Measurements from ENCODE around the gene OGFR. TPM values are rescaled to one million over a fixed set of nuclear protein-coding genes. Genes with fewer than 3 reads are reported as not detected.

Gene OGFR
- total RNA-seq, 1 experiment from 2014 or later, result 57.4 TPM

- peak overlapping the region; percentile 61 for H3K4me2 ChIP-seq
- H4K20me1 ChIP-seq (ENCODE audit: insufficient read depth), result no peaks in the 10 kb centered on the region
- H3K27ac ChIP-seq, result no peak overlapping the region
- no peaks in the 10 kb centered on the region for H3K36me3 ChIP-seq (ENCODE audit: low read depth)
- intact Hi-C loops (cut with micrococcal nuclease; ENCODE audit: unreplicated experiment), result no loop called here
- H3K4me3 ChIP-seq, result no peak overlapping the region
- POLR2A ChIA-PET (ENCODE audit: unreplicated experiment), result interaction anchor here (0.7 kb wide), 1 partner anchor 56 kb away, joined by 3 read pairs; no protein-coding TSS in a partner anchor
- no TSS peak for BruUV-seq (replicated peaks)
- no peaks in the 10 kb centered on the region for H3K27me3 ChIP-seq (ENCODE audit: insufficient read depth, low read depth)
- DNase-seq, result peak in 1 of 2 experiments; percentile 32
- H3K9me3 ChIP-seq (ENCODE audit: insufficient read depth, low read depth), result no peaks in the 10 kb centered on the region
- CTCF ChIA-PET, result interaction anchor here (0.6 to 1.4 kb wide), 2 partner anchors 17 to 38 kb away, joined by 3 to 4 read pairs; no protein-coding TSS in a partner anchor
- peaks cover 15% of the 10 kb centered on the region; the same call in 1 of the 2 replicates for H3F3A ChIP-seq (ENCODE audit: insufficient read depth, low read depth)
- no peaks in the 10 kb centered on the region for H3K9me2 ChIP-seq (ENCODE audit: insufficient read depth)
- TF ChIP-seq CTCF (conservative IDR thresholded peaks at IDR 0.05), result no peak
- no peak for TF ChIP-seq EZH2 (IDR thresholded peaks at IDR 0.05; ENCODE audit: low read depth)
- no peak overlapping the region for H2AFZ ChIP-seq
- H3K4me1 ChIP-seq (replicated peaks; ENCODE audit: insufficient read depth), result peaks cover 33% of the 10 kb centered on the region
- H3K79me2 ChIP-seq (ENCODE audit: low read depth), result no peaks in the 10 kb centered on the region
Observed at GRCh38 chr20:62832212-62832922, 27.7 kb downstream of the OGFR start.

GRCh38 chr20:62832951-62833391 lies 28.3 kb downstream of the OGFR start:
- H3K9me2 ChIP-seq (ENCODE audit: insufficient read depth), result no peaks in the 10 kb centered on the region
- H3K79me2 ChIP-seq (ENCODE audit: low read depth), result no peaks in the 10 kb centered on the region
- no peak overlapping the region for H3K27ac ChIP-seq
- TF ChIP-seq CTCF (conservative IDR thresholded peaks at IDR 0.05) (no peak), EZH2 (IDR thresholded peaks at IDR 0.05; ENCODE audit: low read depth) (no peak)
- DNase-seq, result no peak
- no TSS peak for BruUV-seq (replicated peaks)
- peaks cover 38% of the 10 kb centered on the region for H3K4me1 ChIP-seq (replicated peaks; ENCODE audit: insufficient read depth)
- H3F3A ChIP-seq (ENCODE audit: insufficient read depth, low read depth), result peaks cover 15% of the 10 kb centered on the region; the same call in 1 of the 2 replicates
- H2AFZ ChIP-seq, result no peak overlapping the region
- H3K4me3 ChIP-seq, result no peak overlapping the region
- intact Hi-C loops (cut with micrococcal nuclease; ENCODE audit: unreplicated experiment), result no loop called here
- H3K9me3 ChIP-seq (ENCODE audit: insufficient read depth, low read depth), result no peaks in the 10 kb centered on the region
- no peaks in the 10 kb centered on the region for H4K20me1 ChIP-seq (ENCODE audit: insufficient read depth)
- no peaks in the 10 kb centered on the region for H3K27me3 ChIP-seq (ENCODE audit: insufficient read depth, low read depth)
- POLR2A ChIA-PET (ENCODE audit: unreplicated experiment), result no interaction called here
- H3K36me3 ChIP-seq (ENCODE audit: low read depth), result no peaks in the 10 kb centered on the region
- CTCF ChIA-PET, result interaction anchor here (0.6 to 1.4 kb wide), 2 partner anchors 18 to 39 kb away, joined by 3 to 4 read pairs; no protein-coding TSS in a partner anchor
- peak overlapping the region; percentile 61 for H3K4me2 ChIP-seq

GRCh38 chr20:62834967-62835730 lies 30.5 kb downstream of the OGFR start:
- no peaks in the 10 kb centered on the region for H4K20me1 ChIP-seq (ENCODE audit: insufficient read depth)
- no TSS peak for BruUV-seq (replicated peaks)
- intact Hi-C loops (cut with micrococcal nuclease; ENCODE audit: unreplicated experiment), result no loop called here
- H3K27ac ChIP-seq, result no peak overlapping the region
- no peaks in the 10 kb centered on the region for H3K79me2 ChIP-seq (ENCODE audit: low read depth)
- H3K4me1 ChIP-seq (replicated peaks; ENCODE audit: insufficient read depth), result peaks cover 44% of the 10 kb centered on the region
- no peak overlapping the region for H3K4me3 ChIP-seq
- no peak overlapping the region for H3K4me2 ChIP-seq
- no peaks in the 10 kb centered on the region for H3K36me3 ChIP-seq (ENCODE audit: low read depth)
- no peaks in the 10 kb centered on the region for H3K9me2 ChIP-seq (ENCODE audit: insufficient read depth)
- H3K27me3 ChIP-seq (ENCODE audit: insufficient read depth, low read depth), result no peaks in the 10 kb centered on the region
- POLR2A ChIA-PET (ENCODE audit: unreplicated experiment), result interaction anchor here (0.6 kb wide), 2 partner anchors 10 to 1017 kb away, joined by 3 to 4 read pairs; no protein-coding TSS in a partner anchor
- H2AFZ ChIP-seq, result no peak overlapping the region
- H3K9me3 ChIP-seq (ENCODE audit: insufficient read depth, low read depth), result no peaks in the 10 kb centered on the region
- H3F3A ChIP-seq (ENCODE audit: insufficient read depth, low read depth), result peaks cover 24% of the 10 kb centered on the region; the same call in 1 of the 2 replicates
- TF ChIP-seq CTCF (conservative IDR thresholded peaks at IDR 0.05), result no peak
- TF ChIP-seq EZH2 (IDR thresholded peaks at IDR 0.05; ENCODE audit: low read depth), result no peak
- CTCF ChIA-PET, result no interaction called here
- DNase-seq, result no peak
